Measurements from ENCODE around the gene CHST8. TPM values are rescaled to one million over a fixed set of nuclear protein-coding genes. Genes with fewer than 3 reads are reported as not detected.

CHST8 gene
- total RNA-seq, 2 experiments from 2014 or later, result not detected

GRCh38 chr19:33819506-33819879, 197.7 kb downstream of the CHST8 start:
- intact Hi-C loops (cut with DNase I, micrococcal nuclease), result no loop called here
- ChIA-PET CTCF (interaction anchor here (0.8 to 2.4 kb wide), 4 partner anchors 9 to 532 kb away, joined by 3 to 10 read pairs (median 5); no protein-coding TSS in a partner anchor), POLR2A (no interaction called here)
- Mint-ChIP-seq H3K27me3 (no peaks in the 10 kb centered on the region), H3K27ac (peak overlapping the region; percentile 63), H3K4me3 (peak overlapping the region; percentile 34), H3K36me3 (ENCODE audit: low read depth) (no peaks in the 10 kb centered on the region), H3K4me1 (peaks cover 17% of the 10 kb centered on the region), H3K9me3 (ENCODE audit: low read depth) (no peaks in the 10 kb centered on the region)
- ATAC-seq (no peak), DNase-seq (no peak)

DNA sequence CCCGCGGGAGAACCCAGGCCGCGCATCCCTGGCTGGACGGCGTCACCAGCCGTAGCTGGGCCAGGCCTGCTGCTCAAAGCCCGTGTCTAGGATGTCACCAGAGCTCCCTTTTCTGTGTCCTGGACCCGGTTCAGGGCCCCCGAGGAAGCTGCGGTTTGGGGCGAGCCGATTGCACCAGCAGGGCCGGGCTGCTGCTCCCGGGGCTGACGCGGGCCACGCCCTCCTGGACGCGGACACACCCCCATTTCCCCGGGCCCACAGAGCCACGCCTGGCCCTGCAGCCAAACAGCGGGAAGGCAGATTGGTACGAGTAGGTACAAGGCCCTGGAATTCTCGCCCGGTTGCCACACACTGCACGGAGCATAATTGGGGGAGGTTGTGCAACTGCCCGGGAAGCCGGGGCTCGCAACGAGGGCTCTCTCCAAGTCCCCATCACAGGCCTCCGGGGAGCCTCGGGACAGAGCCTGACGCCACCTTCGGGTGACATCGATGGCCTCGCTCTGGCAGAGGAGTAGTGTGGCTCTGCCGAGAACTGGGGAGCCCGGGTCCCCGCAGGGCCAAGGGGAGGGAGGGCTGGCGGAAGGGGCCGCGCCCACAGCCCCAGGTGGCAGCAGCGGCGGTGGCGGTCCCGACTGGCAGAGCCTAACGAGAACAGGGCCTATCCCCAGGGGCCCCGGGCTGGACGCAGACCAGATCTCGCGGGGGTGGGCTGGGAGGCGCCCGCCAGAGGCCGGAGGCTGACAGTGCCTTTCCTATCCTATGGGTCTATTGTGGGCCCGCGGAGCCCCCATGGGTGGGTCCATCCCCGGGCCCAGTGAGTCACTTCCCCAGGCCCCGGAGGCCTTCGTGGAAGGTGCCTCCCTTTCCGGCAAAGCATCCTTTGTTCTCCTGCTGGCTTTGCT, 198.4 kb downstream of the CHST8 start:
- intact Hi-C loops (cut with DNase I, micrococcal nuclease), result loop anchor here in 1 of 2 experiments (1.0 kb wide), 2 partner anchors 24 to 325 kb away; partner anchors contain the start of gene KCTD15
- Mint-ChIP-seq H3K4me1 (peaks cover 17% of the 10 kb centered on the region), H3K27me3 (no peaks in the 10 kb centered on the region), H3K9me3 (ENCODE audit: low read depth) (no peaks in the 10 kb centered on the region), H3K36me3 (ENCODE audit: low read depth) (no peaks in the 10 kb centered on the region), H3K4me3 (peak overlapping the region; percentile 71), H3K27ac (peak overlapping the region; percentile 77)
- DNase-seq (peak; percentile 84), ATAC-seq (peak; percentile 86)
- CTCF ChIA-PET, result interaction anchor here (0.8 to 1.6 kb wide), 3 partner anchors 42 to 533 kb away, joined by 3 to 7 read pairs (median 3); no protein-coding TSS in a partner anchor
- POLR2A ChIA-PET, result no interaction called here

DNA sequence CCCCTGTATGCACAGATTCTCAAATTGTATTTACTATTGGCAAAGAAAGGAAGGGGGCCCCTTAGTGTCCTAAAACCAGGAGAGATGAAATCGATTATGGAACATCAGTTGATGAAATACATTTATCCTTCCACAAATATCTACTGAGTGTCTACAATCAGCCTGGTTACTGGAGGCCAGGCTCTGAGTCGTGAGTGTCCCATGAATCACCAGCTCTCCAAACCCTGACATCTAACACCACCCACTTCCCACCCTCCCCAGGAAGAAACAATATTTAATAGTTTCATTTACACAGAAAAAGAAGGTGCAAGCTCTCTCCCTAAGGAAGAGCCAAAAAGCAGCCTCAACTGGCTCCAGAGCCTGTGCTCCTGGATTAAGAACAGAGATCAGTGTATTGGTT, 200.1 kb downstream of the CHST8 start:
- Mint-ChIP-seq H3K9me3 (ENCODE audit: low read depth) (no peaks in the 10 kb centered on the region), H3K27ac (no peak overlapping the region), H3K4me1 (peaks cover 17% of the 10 kb centered on the region), H3K27me3 (peaks cover 3% of the 10 kb centered on the region), H3K4me3 (no peak overlapping the region), H3K36me3 (ENCODE audit: low read depth) (no peaks in the 10 kb centered on the region)
- CTCF ChIA-PET, result interaction anchor here (1.1 to 1.4 kb wide), 2 partner anchors 25 to 44 kb away, joined by 3 read pairs; partner anchors contain the start of gene KCTD15
- no peak for DNase-seq
- POLR2A ChIA-PET, result no interaction called here
- intact Hi-C loops (cut with DNase I, micrococcal nuclease), result no loop called here
- ATAC-seq, result no peak

Other genes with a start within 250 kb of the CHST8 start
- gene CEBPG, start 248.2 kb upstream of the CHST8 start, total RNA-seq, result 10 to 100 TPM; 25.9 to 29.6 TPM
- gene PEPD, start 100.2 kb upstream of the CHST8 start, total RNA-seq, result 10 to 100 TPM; 26.9 to 37.4 TPM
- 1 to 10 TPM; 8.7 to 9.6 TPM for gene KCTD15, start 174.9 kb downstream of the CHST8 start, total RNA-seq

Measured in activated CD4-positive, alpha-beta T cell treated with anti-CD3 and anti-CD28 coated beads for 36 hours (primary cell).